Osteoblast (primary cell): ENCODE measurements around the gene DYRK1B. TPM values are rescaled to one million over a fixed set of nuclear protein-coding genes. Genes with fewer than 3 reads are reported as not detected.

Source experiments
- DNase-seq: peaks from one replicate; pipeline ENCODE4 v3.0.0; 2011; ENCODE audit warnings: low spot score, mixed read lengths; ENCODE audit not compliant: insufficient read length; ENCODE audit errors: missing footprints
- H2AFZ ChIP-seq: 2 replicates; pipeline ENCODE4 v1.6.0; 2011; ENCODE audit warnings: mild to moderate bottlenecking, low read length
- H3K27ac ChIP-seq: 2 replicates; pipeline ENCODE4 v1.5.1; 2011; ENCODE audit warnings: mild to moderate bottlenecking, low read depth, low read length, moderate library complexity
- H3K27me3 ChIP-seq: 2 replicates; pipeline ENCODE4 v1.6.0; 2012; ENCODE audit warnings: mild to moderate bottlenecking, control low read depth, inconsistent platforms, low read length, moderate library complexity; ENCODE audit not compliant: insufficient read depth
- H3K36me3 ChIP-seq: 2 replicates; pipeline ENCODE4 v1.5.1; 2011; ENCODE audit warnings: mild to moderate bottlenecking, low read length, control low read depth, moderate library complexity; ENCODE audit not compliant: insufficient read depth
- H3K4me1 ChIP-seq: 2 replicates; pipeline ENCODE4 v1.5.1; 2011; ENCODE audit warnings: mild to moderate bottlenecking, low read length, control low read depth, moderate library complexity; ENCODE audit not compliant: insufficient read depth
- H3K4me2 ChIP-seq: 2 replicates; pipeline ENCODE4 v1.6.0; 2011; ENCODE audit warnings: mild to moderate bottlenecking, low read length; ENCODE audit not compliant: insufficient read depth
- H3K4me3 ChIP-seq: fragments of 200-600 bp; sonication (generic); 3 replicates; pipeline ENCODE4 v1.5.1; 2012; ENCODE audit warnings: mild to moderate bottlenecking, low read length, inconsistent platforms; ENCODE audit not compliant: insufficient read depth
- H3K79me2 ChIP-seq: 2 replicates; pipeline ENCODE4 v1.6.0; 2012; ENCODE audit warnings: mild to moderate bottlenecking, low read length, control low read depth, inconsistent platforms; ENCODE audit not compliant: insufficient read depth
- H3K9me3 ChIP-seq: 2 replicates; pipeline ENCODE4 v1.5.1; 2011; ENCODE audit warnings: low read depth, low read length, control low read depth
- H4K20me1 ChIP-seq: 2 replicates; pipeline ENCODE4 v1.6.0; 2012; ENCODE audit warnings: mild to moderate bottlenecking, low read length, control low read depth; ENCODE audit not compliant: insufficient read depth
- CTCF ChIP-seq: IDR thresholded peaks from 2 replicates; pipeline ENCODE4 v1.5.1; 2011; ENCODE audit warnings: mild to moderate bottlenecking, low read depth, low read length, moderate library complexity; ENCODE audit errors: extremely low read depth
- total RNA-seq: library from RNA; depleted of rRNA; stranded (reverse); fragments of >200 nt; gene quantifications from 2 replicates; pipeline ENCODE4 v1.2.3, GENCODE V29; 2012

The DYRK1B gene
- total RNA-seq, 1 donor: 19.5 TPM

- Histone ChIP-seq H3K36me3 (no peaks in the 10 kb centered on the region), H2AFZ (no peak overlapping the region), H3K79me2 (peaks cover 3% of the 10 kb centered on the region), H3K27me3 (no peaks in the 10 kb centered on the region), H3K4me1 (peaks cover 6% of the 10 kb centered on the region), H3K4me3 (no peak overlapping the region), H3K9me3 (no peaks in the 10 kb centered on the region), H4K20me1 (peaks cover under 1% of the 10 kb centered on the region), H3K4me2 (no peak overlapping the region), H3K27ac (no peak overlapping the region)
- DNase-seq: no peak
- no peak for TF ChIP-seq CTCF
Measured at GRCh38 chr19:39850892-39851291, 16.9 kb upstream of the DYRK1B start.

- Histone ChIP-seq H3K27ac (no peak overlapping the region), H4K20me1 (peaks cover 16% of the 10 kb centered on the region), H3K9me3 (no peaks in the 10 kb centered on the region), H2AFZ (no peak overlapping the region), H3K79me2 (peaks cover 28% of the 10 kb centered on the region), H3K27me3 (no peaks in the 10 kb centered on the region), H3K4me3 (no peak overlapping the region), H3K36me3 (no peaks in the 10 kb centered on the region), H3K4me2 (no peak overlapping the region), H3K4me1 (peaks cover 25% of the 10 kb centered on the region)
- no peak for TF ChIP-seq CTCF
- peak; percentile 62 for DNase-seq
Measured at GRCh38 chr19:39848392-39848791, 14.4 kb upstream of the DYRK1B start.

GRCh38 chr19:39847525-39847924 is 13.6 kb upstream of the DYRK1B start:
- Histone ChIP-seq H3K36me3 (no peaks in the 10 kb centered on the region), H3K4me1 (peaks cover 25% of the 10 kb centered on the region), H3K4me3 (no peak overlapping the region), H4K20me1 (peaks cover 24% of the 10 kb centered on the region), H3K9me3 (no peaks in the 10 kb centered on the region), H3K27ac (no peak overlapping the region), H2AFZ (peak overlapping the region; percentile 98), H3K27me3 (no peaks in the 10 kb centered on the region), H3K79me2 (peaks cover 37% of the 10 kb centered on the region), H3K4me2 (no peak overlapping the region)
- DNase-seq: no peak
- TF ChIP-seq CTCF: no peak

GRCh38 chr19:39846678-39847486 is 12.9 kb upstream of the DYRK1B start:
- Histone ChIP-seq H3K4me1 (peaks cover 25% of the 10 kb centered on the region), H3K27ac (peak overlapping the region; percentile 74), H3K4me2 (peak overlapping the region; percentile 95), H3K79me2 (peaks cover 41% of the 10 kb centered on the region), H4K20me1 (peaks cover 25% of the 10 kb centered on the region), H2AFZ (peak overlapping the region; percentile 98), H3K36me3 (no peaks in the 10 kb centered on the region), H3K4me3 (peak overlapping the region; percentile 92), H3K27me3 (no peaks in the 10 kb centered on the region), H3K9me3 (no peaks in the 10 kb centered on the region)
- TF ChIP-seq CTCF: no peak
- peak; percentile 58 for DNase-seq
